ENCODE measurements around the gene RCOR1.

The RCOR1 gene

GRCh38 chr14:102776761-102777710 lies 184.6 kb downstream of the RCOR1 start, which contains the start of gene TRAF3:
TSS of gene TRAF3 (plus strand) at chr14:102777449. CDS start at chr14:102870202, 92,753 bp downstream.
- H3K36me3 ChIP-seq (ENCODE audit: control insufficient read depth in 1 of 2, insufficient read depth in 2 of 2, low read length in 2 of 2): no peaks in the 10 kb centered on the region
- peak within 1 kb of the TSS; percentile 67 for H3K27ac ChIP-seq (ENCODE audit: low read length)
- peaks cover 12 to 17% of the 10 kb centered on the region in 2 donors for H3K4me1 ChIP-seq (ENCODE audit: control insufficient read depth in 1 of 2, insufficient read depth in 2 of 2, low read length in 2 of 2)

DNA sequence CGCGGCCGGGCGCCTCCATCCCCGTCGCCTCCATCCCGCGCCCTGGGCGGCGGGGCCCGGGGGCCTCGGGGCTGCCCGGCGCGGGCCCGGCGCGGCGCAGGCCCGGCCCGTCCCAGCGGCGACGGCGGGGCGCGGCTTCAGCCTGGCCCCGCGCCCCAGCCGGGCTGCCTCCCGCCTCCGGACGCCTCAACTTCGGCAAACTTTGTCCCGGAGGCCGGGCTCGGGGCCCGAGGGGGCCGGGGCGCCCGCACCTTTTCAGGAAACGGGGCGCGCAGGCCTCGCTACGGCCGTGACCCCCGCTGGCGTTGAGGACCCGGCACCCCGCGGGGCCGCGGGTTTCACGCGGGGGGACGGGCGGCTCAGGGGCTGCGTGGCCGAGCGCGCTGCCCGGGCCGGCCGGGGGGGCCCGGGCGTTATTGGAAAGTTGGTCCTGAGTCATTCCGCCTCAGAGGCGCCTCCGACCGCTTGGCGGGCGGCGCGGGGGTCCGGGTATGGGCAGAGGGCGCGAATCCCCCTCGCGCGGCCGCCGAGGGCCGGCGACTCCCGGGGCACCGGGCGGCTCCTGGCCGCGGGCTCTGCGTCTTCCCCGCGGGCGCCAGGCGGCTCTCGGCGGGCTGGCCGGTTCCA lies 185.4 kb downstream of the RCOR1 start:
- H3K4me1 ChIP-seq (ENCODE audit: control insufficient read depth in 1 of 2, insufficient read depth in 2 of 2, low read length in 2 of 2): peaks cover 12 to 17% of the 10 kb centered on the region in 2 donors
- peak overlapping the region; percentile 67 for H3K27ac ChIP-seq (ENCODE audit: low read length)
- no peaks in the 10 kb centered on the region for H3K36me3 ChIP-seq (ENCODE audit: control insufficient read depth in 1 of 2, insufficient read depth in 2 of 2, low read length in 2 of 2)
- H3K27me3 ChIP-seq (ENCODE audit: low read depth, low read length): no peaks in the 10 kb centered on the region
- no peaks in the 10 kb centered on the region for H3K9me3 ChIP-seq (ENCODE audit: control insufficient read depth in 1 of 2, low read length in 2 of 2)
- peak overlapping the region; percentile 67 to 85 for H3K4me3 ChIP-seq (ENCODE audit: low read depth in 1 of 2, low read length in 2 of 2)

More at GRCh38 chr14:102776761-102777710, 184.6 kb downstream of the RCOR1 start, which contains the start of gene TRAF3:
- H3K9me3 ChIP-seq (ENCODE audit: control insufficient read depth in 1 of 2, low read length in 2 of 2): no peaks in the 10 kb centered on the region
- no peaks in the 10 kb centered on the region for H3K27me3 ChIP-seq (ENCODE audit: low read depth, low read length)
- H3K4me3 ChIP-seq (ENCODE audit: low read depth in 1 of 2, low read length in 2 of 2): peak within 1 kb of the TSS; percentile 67 to 85

GRCh38 chr14:102778338-102779083 lies 186.1 kb downstream of the RCOR1 start:
- H3K27ac ChIP-seq (ENCODE audit: low read length): peak overlapping the region; percentile 67
- peak overlapping the region; percentile 67 to 85 for H3K4me3 ChIP-seq (ENCODE audit: low read depth in 1 of 2, low read length in 2 of 2)
- peaks cover 12 to 17% of the 10 kb centered on the region in 2 donors for H3K4me1 ChIP-seq (ENCODE audit: control insufficient read depth in 1 of 2, insufficient read depth in 2 of 2, low read length in 2 of 2)
- H3K36me3 ChIP-seq (ENCODE audit: control insufficient read depth in 1 of 2, insufficient read depth in 2 of 2, low read length in 2 of 2): no peaks in the 10 kb centered on the region
- no peaks in the 10 kb centered on the region for H3K9me3 ChIP-seq (ENCODE audit: control insufficient read depth in 1 of 2, low read length in 2 of 2)
- H3K27me3 ChIP-seq (ENCODE audit: low read depth, low read length): no peaks in the 10 kb centered on the region

DNA sequence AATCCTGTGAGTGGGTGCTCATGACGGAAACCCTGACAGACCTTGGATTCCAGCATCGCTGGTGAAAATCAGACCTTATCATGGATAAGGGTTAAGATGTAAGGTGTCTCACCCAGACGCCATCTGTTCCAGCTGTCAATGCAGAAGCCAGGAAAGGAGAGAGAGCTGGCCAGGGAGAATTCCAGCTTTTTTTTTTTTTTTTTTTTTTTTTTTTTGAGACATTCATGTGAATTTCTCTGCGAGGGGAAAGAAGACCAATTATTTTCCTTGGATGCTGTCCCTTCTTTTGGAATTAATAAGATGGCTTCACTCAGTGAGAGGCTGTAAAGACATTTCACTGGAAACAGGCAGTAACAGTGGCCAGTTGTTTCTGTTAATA lies 186.6 kb downstream of the RCOR1 start:
- Histone ChIP-seq H3K9me3 (ENCODE audit: control insufficient read depth in 1 of 2, low read length in 2 of 2) (no peaks in the 10 kb centered on the region), H3K4me3 (ENCODE audit: low read depth in 1 of 2, low read length in 2 of 2) (peak overlapping the region in 1 of 2 donors; percentile 85), H3K27me3 (ENCODE audit: low read depth, low read length) (no peaks in the 10 kb centered on the region), H3K4me1 (ENCODE audit: control insufficient read depth in 1 of 2, insufficient read depth in 2 of 2, low read length in 2 of 2) (peaks cover 12 to 17% of the 10 kb centered on the region in 2 donors), H3K36me3 (ENCODE audit: control insufficient read depth in 1 of 2, insufficient read depth in 2 of 2, low read length in 2 of 2) (no peaks in the 10 kb centered on the region), H3K27ac (ENCODE audit: low read length) (no peak overlapping the region)

DNA sequence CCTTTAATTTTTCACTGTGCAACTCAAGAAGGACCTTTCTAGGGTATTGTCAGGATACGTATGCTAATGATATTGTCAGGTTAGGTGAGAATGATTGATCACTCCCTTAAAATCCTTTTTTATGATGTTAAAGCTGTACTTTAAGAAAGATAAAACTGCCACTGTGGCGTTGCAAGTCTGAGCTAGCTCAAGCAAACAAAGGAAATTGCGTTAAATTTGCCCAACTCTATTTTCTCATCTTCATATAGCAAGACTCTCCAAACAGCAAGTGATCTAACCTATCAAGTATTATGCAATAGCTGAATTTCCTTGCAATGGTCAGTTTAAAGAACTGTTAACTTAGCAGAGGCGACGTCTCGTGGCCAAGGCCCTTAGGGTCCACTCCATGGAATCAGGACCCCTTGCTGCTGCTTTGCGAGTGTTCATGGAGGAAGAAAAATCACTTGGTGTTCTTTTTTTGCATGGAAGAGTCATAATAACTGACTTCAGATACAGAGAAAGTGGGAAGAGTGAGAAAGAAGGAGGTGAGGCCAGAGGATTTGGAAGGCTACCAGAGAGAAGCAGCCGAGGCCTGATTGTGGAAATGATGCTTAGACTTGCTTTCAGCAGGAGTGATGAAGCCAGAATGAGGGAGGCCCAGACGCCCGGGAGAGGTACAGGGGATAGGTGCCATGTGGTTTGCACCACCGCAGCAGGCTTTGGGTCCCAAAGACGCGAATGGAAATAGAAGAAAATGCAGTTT lies 187.3 kb downstream of the RCOR1 start:
- Histone ChIP-seq H3K27me3 (ENCODE audit: low read depth, low read length) (no peaks in the 10 kb centered on the region), H3K36me3 (ENCODE audit: control insufficient read depth in 1 of 2, insufficient read depth in 2 of 2, low read length in 2 of 2) (no peaks in the 10 kb centered on the region), H3K27ac (ENCODE audit: low read length) (no peak overlapping the region), H3K4me3 (ENCODE audit: low read depth in 1 of 2, low read length in 2 of 2) (peak overlapping the region in 1 of 2 donors; percentile 85), H3K4me1 (ENCODE audit: control insufficient read depth in 1 of 2, insufficient read depth in 2 of 2, low read length in 2 of 2) (peaks cover 12 to 13% of the 10 kb centered on the region in 2 donors), H3K9me3 (ENCODE audit: control insufficient read depth in 1 of 2, low read length in 2 of 2) (no peaks in the 10 kb centered on the region)

Measured in muscle layer of duodenum (tissue), 2 donors.